ENCODE results near the gene DHRSX. TPM values are rescaled to one million over a fixed set of nuclear protein-coding genes. Genes with fewer than 3 reads are reported as not detected.
"Not testable (repeated sequence)": the region's sequence is repeated elsewhere in the genome, so short reads cannot be mapped to it uniquely, and the experiment has no call there.

Gene DHRSX
- total RNA-seq, 1 experiment from 2014 or later: 23.9 TPM

DNA sequence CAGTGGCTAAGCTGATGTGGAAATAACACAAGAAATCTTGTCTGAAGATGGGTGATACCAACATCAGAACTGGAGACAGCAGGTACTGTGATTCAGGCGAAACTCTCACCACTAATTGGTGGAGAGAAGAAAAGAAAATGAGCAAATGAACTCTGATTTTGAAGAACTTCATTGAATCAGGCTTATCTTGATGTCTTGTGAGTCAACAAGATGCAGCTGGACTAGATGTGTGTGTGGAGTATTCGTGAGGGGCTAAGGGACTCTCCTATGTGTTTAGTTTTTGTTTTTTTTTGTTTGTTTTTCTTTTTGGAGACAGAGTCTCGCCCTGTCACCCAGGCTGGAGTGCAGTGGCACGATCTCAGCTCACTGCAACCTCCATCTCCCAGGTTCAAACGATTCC is 131.6 kb downstream of the DHRSX start:
- TF ChIP-seq, protein P1, sequence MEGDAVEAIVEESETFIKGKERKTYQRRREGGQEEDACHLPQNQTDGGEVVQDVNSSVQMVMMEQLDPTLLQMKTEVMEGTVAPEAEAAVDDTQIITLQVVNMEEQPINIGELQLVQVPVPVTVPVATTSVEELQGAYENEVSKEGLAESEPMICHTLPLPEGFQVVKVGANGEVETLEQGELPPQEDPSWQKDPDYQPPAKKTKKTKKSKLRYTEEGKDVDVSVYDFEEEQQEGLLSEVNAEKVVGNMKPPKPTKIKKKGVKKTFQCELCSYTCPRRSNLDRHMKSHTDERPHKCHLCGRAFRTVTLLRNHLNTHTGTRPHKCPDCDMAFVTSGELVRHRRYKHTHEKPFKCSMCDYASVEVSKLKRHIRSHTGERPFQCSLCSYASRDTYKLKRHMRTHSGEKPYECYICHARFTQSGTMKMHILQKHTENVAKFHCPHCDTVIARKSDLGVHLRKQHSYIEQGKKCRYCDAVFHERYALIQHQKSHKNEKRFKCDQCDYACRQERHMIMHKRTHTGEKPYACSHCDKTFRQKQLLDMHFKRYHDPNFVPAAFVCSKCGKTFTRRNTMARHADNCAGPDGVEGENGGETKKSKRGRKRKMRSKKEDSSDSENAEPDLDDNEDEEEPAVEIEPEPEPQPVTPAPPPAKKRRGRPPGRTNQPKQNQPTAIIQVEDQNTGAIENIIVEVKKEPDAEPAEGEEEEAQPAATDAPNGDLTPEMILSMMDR (IDR thresholded peaks at IDR 0.05; ENCODE audit: unreplicated experiment): no peak
- ChIA-PET POLR2A (no interaction called here), CTCF (no interaction called here)
- Mint-ChIP-seq H3K9me3 (ENCODE audit: unreplicated experiment) (peaks cover 6% of the 10 kb centered on the region), H3K27me3 (ENCODE audit: insufficient read depth, unreplicated experiment) (no peaks in the 10 kb centered on the region), H3K36me3 (ENCODE audit: insufficient read depth, unreplicated experiment) (peaks cover 5% of the 10 kb centered on the region), H3K4me1 (ENCODE audit: insufficient read depth, unreplicated experiment) (no peaks in the 10 kb centered on the region), H3K4me3 (ENCODE audit: unreplicated experiment) (no peak overlapping the region), H3K27ac (ENCODE audit: low read depth, unreplicated experiment) (no peak overlapping the region)
- DNase-seq (ENCODE audit: unreplicated experiment): no peak
- BruUV-seq (replicated peaks): no TSS peak
- intact Hi-C loops (cut with micrococcal nuclease): no loop called here

DNA sequence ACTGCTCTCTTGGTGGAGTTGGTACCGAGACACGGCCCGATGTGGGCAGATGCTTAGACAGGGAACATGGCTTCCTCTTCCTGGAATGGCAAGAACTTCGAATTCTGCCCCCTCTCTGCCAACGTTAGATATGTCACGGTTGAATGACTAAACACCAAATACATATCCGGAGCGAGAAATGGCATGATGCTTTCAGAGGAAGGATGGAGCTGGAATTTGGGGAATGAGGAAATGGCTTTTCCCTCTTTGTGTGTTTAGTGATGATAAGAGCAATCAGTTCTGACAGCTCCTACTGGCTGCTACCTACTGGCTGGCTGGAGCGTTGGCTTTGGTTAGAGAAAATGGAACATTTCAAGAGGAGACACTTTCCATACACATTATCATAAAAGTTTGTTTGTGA is 140.0 kb downstream of the DHRSX start:
- BruUV-seq (replicated peaks): no TSS peak
- TF ChIP-seq, protein P1 (IDR thresholded peaks at IDR 0.05; ENCODE audit: unreplicated experiment): no peak
- intact Hi-C loops (cut with micrococcal nuclease): no loop called here
- Mint-ChIP-seq H3K27me3 (ENCODE audit: insufficient read depth, unreplicated experiment) (no peaks in the 10 kb centered on the region), H3K4me3 (ENCODE audit: unreplicated experiment) (no peak overlapping the region), H3K4me1 (ENCODE audit: insufficient read depth, unreplicated experiment) (no peaks in the 10 kb centered on the region), H3K9me3 (ENCODE audit: unreplicated experiment) (peaks cover 8% of the 10 kb centered on the region), H3K27ac (ENCODE audit: low read depth, unreplicated experiment) (no peak overlapping the region), H3K36me3 (ENCODE audit: insufficient read depth, unreplicated experiment) (peaks cover 7% of the 10 kb centered on the region)
- ChIA-PET CTCF (no interaction called here), POLR2A (no interaction called here)
- DNase-seq (ENCODE audit: unreplicated experiment): no peak

DNA sequence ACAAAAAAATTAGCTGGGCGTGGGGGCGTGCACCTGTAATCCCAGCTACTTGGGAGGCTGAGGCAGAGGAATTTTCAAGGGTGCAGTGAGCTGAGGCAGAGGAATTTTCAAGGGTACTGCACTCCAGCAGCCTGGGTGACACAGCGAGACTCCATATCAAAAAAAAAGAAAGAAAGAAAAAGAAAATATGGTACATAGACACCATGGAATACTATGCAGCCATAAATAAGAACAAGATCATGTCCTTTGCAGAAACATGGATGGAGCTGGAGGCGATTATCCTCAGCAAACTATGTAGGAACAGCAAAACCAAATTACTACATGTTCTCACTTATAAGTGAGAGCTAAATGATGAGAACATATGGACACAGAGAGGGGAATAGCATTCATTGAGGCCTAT is 141.3 kb downstream of the DHRSX start:
- intact Hi-C loops (cut with micrococcal nuclease); H3K9me3 Mint-ChIP-seq (ENCODE audit: unreplicated experiment); H3K4me1 Mint-ChIP-seq (ENCODE audit: insufficient read depth, unreplicated experiment); H3K27me3 Mint-ChIP-seq (ENCODE audit: insufficient read depth, unreplicated experiment); DNase-seq (ENCODE audit: unreplicated experiment); CTCF ChIA-PET; BruUV-seq (replicated peaks); H3K27ac Mint-ChIP-seq (ENCODE audit: low read depth, unreplicated experiment); H3K4me3 Mint-ChIP-seq (ENCODE audit: unreplicated experiment); POLR2A ChIA-PET: not testable (repeated sequence)
- H3K36me3 Mint-ChIP-seq (ENCODE audit: insufficient read depth, unreplicated experiment): peaks cover 13% of the 10 kb centered on the region

DNA sequence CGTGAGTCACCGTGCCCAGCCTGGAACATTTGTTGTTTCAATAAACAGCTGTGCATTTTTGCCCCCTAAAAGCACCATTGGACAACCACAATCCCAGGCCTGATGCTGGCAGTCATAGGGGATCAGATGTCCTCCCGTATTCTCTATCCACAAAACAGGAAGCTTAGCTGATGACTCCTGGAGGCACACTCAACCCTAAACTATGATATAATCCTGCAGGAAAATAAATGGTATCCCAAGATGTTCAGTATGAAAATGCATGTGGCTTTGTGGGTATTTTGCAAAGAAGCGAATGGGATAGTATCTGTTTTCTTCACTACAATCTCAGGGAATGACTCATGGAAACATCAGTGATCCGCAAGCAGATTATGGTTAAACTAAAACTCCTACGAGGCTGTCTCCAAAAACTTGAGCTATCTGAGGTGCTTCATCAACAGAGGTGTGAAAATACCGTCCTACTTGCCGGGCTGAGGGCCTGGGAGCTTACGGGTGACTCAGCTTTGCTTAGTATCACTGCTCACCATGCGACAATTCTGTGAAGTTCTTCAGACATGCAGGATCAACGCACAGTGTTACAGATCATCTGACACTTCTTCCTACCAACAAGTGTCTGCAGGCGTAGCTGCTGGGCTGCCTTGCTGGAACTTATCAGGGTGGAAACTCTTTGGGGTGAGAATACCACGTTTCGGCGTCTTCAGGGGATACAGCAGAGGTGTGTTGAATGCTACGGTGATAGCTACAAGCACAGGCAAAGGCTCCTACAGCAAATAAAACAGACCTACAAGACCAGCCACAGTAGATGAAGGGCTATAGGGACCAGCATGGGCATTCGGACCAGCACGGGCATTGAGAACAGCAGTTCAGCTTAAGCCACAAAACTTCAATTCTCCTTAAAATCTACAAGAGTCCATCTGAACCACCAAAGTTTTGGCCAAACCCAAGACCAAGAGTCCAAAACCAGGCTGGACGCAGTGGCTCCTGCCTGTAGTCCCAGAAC is 148.5 kb downstream of the DHRSX start:
- BruUV-seq (replicated peaks): no TSS peak
- ChIA-PET CTCF (no interaction called here), POLR2A (no interaction called here)
- no peaks in the 10 kb centered on the region for H3K9me3 Mint-ChIP-seq (ENCODE audit: unreplicated experiment)
- peak; percentile 55 for DNase-seq (ENCODE audit: unreplicated experiment)
- TF ChIP-seq, protein P1 (IDR thresholded peaks at IDR 0.05; ENCODE audit: unreplicated experiment): no peak
- peaks cover 19% of the 10 kb centered on the region for H3K36me3 Mint-ChIP-seq (ENCODE audit: insufficient read depth, unreplicated experiment)
- H3K27me3 Mint-ChIP-seq (ENCODE audit: insufficient read depth, unreplicated experiment): no peaks in the 10 kb centered on the region
- no peaks in the 10 kb centered on the region for H3K4me1 Mint-ChIP-seq (ENCODE audit: insufficient read depth, unreplicated experiment)
- H3K27ac Mint-ChIP-seq (ENCODE audit: low read depth, unreplicated experiment): no peak overlapping the region
- H3K4me3 Mint-ChIP-seq (ENCODE audit: unreplicated experiment): no peak overlapping the region
- intact Hi-C loops (cut with micrococcal nuclease): no loop called here

Data from MCF 10A (cell line).